Measurements from ENCODE around the gene TSPAN15. TPM values are rescaled to one million over a fixed set of nuclear protein-coding genes. Genes with fewer than 3 reads are reported as not detected.

The TSPAN15 gene
- total RNA-seq, 1 donor from 2014 or later = 63.0 TPM

GRCh38 chr10:69465457-69466157 lies 14.3 kb downstream of the TSPAN15 start:
- DNase-seq (ENCODE audit: low read depth) = no peak

- DNase-seq (ENCODE audit: low read depth) = no peak
These were observed 14.9 kb downstream of the TSPAN15 start for GRCh38 chr10:69466158-69466490.

- DNase-seq (ENCODE audit: low read depth) = no peak
These were observed 15.4 kb downstream of the TSPAN15 start for GRCh38 chr10:69466689-69467088.

- no peak for DNase-seq (ENCODE audit: low read depth)
These were observed 16.9 kb downstream of the TSPAN15 start for GRCh38 chr10:69467928-69468750.

GRCh38 chr10:69468751-69469089 lies 17.5 kb downstream of the TSPAN15 start:
- no peak for DNase-seq (ENCODE audit: low read depth)

GRCh38 chr10:69469976-69470375 lies 18.7 kb downstream of the TSPAN15 start:
- no peak for DNase-seq (ENCODE audit: low read depth)

GRCh38 chr10:69470463-69471384 lies 19.5 kb downstream of the TSPAN15 start:
- DNase-seq (ENCODE audit: low read depth) = no peak

- no peak for DNase-seq (ENCODE audit: low read depth)
These were observed 20.9 kb downstream of the TSPAN15 start for GRCh38 chr10:69472142-69472541.

GRCh38 chr10:69472544-69472943 lies 21.3 kb downstream of the TSPAN15 start:
- no peak for DNase-seq (ENCODE audit: low read depth)

- no peak for DNase-seq (ENCODE audit: low read depth)
These were observed 22.2 kb downstream of the TSPAN15 start for GRCh38 chr10:69473304-69473990.

- DNase-seq (ENCODE audit: low read depth) = peak; percentile 82
These were observed 23.6 kb downstream of the TSPAN15 start for GRCh38 chr10:69474742-69475432.

- DNase-seq (ENCODE audit: low read depth) = peak; percentile 32
These were observed 24.2 kb downstream of the TSPAN15 start for GRCh38 chr10:69475433-69475830.

- DNase-seq (ENCODE audit: low read depth) = no peak
These were observed 26.8 kb downstream of the TSPAN15 start for GRCh38 chr10:69477968-69478597.

GRCh38 chr10:69479240-69480067 lies 28.2 kb downstream of the TSPAN15 start:
- DNase-seq (ENCODE audit: low read depth) = peak; percentile 63

GRCh38 chr10:69480068-69480412 lies 28.8 kb downstream of the TSPAN15 start:
- DNase-seq (ENCODE audit: low read depth) = no peak

GRCh38 chr10:69481305-69481704 lies 30.0 kb downstream of the TSPAN15 start:
- DNase-seq (ENCODE audit: low read depth) = peak; percentile 82

- no peak for DNase-seq (ENCODE audit: low read depth)
These were observed 30.7 kb downstream of the TSPAN15 start for GRCh38 chr10:69481811-69482524.

- peak; percentile 94 for DNase-seq (ENCODE audit: low read depth)
These were observed 32.7 kb downstream of the TSPAN15 start for GRCh38 chr10:69483963-69484362.

GRCh38 chr10:69484736-69485135 lies 33.5 kb downstream of the TSPAN15 start:
- no peak for DNase-seq (ENCODE audit: low read depth)

All from renal cortical epithelial cell (primary cell).